GM18517 (cell line): ENCODE data around the gene OPN4.

Experiments used
- ATAC-seq: cut with Tn5 transposase; IDR thresholded peaks from one replicate; pipeline ENCODE4 v1.9.1; 2021; ENCODE audit warnings: mild to moderate bottlenecking, moderate library complexity; ENCODE audit not compliant: unreplicated experiment

Gene OPN4

DNA sequence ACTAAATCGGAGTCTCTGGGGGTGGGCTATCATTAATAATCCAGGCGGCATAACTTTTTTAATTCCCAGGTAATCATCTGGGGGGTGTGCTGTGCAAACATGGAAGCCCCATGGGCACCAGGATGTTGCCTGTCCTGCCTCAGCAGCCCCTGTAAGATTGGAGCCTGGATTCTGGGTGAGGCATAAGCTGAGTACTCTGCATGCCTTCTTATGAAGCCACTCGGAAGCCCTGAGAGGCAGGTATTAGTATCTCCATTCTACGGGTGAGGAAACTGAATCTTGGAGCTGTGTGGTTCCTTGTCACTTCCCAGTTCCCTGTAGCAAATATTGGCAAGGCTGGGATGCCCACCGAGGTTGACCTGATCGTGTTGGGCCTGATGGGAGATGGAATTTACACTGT lies 7.4 kb upstream of the OPN4 start:
- ATAC-seq: no peak

DNA sequence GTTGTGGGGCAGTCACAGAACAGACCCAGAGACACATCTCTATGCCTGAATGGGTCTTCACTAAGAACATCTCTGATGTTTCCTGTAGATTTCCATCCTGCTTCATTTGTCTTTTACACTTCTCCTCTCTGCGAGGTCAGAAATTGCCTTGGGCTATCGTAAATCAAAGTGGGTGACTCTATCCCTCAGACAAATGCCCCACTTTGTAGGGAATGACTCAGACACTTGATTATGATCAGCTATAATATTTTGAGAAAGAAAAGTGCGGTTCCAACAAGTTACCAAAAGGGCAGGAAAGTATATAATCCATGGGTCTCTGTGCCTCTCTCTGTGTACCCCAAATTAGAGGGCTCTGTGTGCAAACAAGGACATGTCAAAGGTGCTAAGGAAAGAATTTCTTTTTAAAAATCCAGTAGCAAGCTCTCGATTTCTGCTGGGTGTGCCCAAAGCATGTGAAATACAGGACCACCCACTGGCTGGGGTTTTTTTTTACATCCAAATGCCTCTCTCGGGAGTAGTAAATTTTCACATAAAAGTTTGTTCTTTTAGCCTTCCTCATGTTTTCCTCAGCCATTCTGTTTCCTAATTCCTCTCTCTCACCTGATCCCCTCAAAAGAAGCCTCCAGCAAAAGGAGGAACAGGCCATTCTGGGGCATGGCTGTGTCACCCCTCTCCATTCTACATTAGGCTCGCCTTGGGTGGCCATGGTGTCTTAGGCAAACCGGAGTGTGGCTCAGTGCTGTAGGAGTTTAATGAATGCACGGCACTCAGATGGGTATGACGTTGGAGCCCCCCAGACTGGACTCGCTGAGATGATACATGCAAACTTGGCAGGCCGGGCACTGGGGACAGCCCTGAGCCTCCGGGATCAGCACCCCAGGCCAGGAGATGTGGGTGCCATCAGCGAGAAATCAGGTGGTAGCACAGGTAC lies 6.3 kb upstream of the OPN4 start:
- no peak for ATAC-seq

DNA sequence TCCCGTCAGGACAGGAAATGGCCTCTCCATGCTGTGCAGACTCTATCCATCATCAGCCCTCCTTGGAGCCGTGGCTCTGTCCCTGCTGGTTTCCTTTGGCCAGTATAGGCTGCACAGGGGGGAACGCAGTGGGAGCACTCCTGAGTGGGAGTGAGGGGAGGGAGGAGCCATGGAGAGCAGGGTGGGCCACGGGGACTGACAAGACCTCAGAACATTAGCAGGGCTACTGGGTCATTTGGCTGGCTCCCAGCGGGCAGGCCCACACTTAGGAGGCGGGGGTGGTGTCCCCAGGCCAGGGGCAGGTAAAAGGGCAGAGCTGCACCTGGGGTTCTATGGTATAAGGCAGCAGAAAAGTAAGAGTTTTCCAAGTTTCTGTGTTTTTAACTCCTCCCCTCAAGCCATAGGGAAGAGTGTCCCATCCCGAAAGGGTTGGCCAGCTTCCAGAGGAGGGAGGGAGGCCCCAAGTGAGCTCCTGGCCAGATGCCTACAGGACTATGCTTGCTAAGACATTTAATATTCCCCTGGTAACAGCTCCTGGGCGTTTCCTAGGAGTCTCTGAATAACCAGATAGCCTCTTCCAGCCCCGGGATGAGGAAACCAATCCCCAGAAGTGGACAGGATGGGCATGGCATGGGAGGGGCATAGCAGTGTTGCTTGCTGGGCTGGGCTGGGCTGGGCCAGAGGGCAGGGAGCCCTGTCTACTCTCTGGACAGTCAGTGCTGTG lies 5.5 kb upstream of the OPN4 start:
- ATAC-seq: no peak

DNA sequence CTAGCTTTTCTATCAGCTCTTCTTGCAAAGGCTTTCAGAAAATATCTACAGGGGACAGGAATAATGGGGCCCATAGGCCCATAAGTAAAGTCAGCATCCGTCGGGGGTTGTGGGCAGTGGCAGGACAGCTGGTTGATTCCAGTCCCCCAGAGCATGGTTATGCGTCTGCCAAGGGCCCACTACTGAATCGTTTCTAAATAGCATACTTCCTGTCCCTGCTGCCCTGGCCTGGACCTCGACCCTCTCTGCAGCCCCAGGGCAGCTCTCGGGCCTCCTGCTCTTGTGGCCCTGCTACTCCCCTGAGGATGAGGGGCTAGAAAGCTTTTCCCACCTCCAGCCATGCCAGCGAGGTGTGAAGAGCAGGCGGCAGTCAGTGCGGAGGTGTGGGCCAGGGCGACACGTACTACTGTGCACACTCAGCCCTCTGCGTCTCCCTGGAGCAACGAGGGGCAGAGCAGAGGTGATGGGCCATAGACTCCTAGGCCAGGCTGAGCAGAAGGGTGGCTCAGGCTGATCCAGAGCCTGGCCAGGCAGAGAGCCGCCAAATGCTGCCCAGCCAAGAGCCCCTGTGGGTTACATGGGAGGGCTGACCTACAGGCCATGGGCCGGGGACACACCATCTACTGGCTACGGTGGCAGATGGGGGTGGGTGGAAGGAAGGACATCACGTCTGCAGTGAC lies 4.7 kb upstream of the OPN4 start:
- no peak for ATAC-seq

DNA sequence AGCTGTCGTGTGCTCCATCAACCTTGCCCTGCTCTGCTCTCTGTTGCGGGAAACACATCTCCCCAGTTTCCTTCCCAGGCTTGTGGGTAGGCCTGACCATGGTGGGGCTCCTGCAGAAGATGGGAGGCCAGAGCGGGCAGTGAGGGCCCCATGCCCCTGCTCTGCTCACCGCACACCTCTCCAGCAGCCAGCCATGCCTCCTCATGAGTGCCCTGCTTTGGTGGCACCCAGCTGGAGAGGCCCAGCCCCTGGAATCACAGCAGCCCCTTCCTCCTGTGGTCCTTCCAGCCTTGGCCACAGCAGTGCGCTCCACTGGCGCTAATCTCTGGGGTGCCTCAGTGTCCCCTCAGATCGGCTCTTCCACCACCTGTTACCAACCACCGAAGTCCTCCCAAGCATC lies 4.2 kb upstream of the OPN4 start:
- ATAC-seq: no peak

DNA sequence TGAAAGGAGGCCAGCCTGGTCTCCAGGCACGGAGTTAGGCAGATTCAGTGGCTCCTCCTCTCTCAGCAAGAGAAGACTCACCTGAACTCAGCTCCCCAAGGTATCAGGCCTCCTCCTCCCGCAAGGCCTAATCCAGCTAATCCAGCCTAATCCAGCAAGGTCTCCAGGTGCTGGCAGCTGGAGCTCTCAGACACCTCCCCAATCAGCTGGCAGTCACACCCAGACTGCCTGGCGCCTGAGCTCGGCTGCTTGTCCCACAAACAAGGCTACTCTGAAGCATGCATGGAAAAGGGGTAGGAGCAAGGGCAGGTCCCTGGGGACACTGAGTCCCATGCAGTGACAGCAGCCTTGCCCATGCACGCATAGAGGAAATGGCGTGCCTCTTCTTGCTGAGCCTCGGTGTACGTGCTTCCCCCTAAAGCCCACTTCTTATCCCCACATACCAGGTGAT lies 3.3 kb upstream of the OPN4 start:
- ATAC-seq: no peak

DNA sequence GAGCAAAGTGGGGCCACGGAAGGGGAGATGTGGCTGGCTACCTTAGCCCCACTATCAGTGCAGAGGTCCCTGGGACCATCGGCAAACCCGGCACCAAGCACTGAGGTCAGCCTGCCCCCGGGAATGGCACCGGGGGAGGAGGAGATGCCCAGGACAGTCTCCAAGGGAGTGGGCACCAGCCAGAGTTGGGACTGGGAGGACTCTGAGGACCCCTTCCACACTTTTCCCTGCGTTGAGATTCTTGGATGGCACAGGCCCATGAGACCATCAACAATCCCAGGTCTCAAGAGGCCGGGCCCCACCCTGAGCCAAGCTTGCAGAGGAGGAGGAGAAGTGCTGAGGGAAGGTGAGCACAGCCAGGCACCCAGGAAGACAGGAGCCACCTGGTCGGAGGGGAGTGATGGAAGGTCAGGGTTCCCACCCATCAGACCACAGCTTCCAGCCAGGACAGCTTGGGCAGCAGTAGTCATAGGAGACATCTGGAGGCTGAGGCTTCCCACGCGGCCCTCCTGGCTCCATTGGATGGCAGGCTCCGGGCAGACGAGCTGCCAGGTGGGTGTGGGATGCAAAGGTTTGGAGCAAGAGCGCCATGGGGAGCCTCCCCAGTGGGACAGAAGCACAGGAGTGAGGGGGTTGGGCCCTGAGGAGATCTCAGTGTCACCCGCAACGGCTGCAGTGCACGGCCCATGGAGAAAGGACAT lies 2.6 kb upstream of the OPN4 start:
- no peak for ATAC-seq

DNA sequence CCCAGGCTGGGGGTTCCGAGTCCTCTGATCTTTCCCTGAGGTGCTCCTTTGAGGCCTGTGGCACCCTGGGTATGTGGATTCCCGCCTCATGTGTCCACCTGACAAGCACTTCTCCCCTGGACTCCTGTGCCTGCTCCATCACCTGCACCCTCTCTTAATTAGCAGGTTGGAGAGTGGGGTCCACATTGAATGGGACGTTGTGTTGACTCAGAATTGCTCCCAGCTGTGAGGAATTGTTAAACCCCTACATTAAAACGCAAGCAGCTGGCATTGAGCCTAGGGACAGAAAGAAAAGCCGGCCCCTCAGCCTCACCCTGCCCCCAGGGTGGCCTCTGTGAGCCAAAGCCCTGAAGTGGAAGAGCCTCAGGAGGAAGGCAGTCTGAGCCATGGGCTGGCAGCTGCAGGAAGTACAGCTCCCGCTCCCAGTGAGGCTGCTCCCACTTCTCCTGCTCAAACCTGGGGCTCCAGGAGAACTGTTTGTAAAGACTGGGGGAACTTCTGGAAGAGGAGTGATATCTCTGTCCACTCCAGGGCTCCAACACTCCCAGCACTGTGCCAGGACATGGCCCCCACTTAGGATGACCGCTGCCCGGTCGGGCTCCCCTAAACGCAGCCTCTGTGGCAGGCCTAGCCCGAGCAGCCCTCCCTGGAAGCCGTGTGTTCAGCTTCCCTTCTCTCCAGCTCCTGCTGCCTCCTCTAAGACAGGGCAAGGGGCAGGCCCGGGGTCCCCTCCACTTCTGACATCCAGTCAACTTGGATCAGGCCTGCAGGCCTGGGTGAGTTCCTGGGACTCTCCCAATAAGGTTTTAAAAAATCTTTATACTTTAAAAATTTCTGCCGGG lies 1.8 kb upstream of the OPN4 start:
- no peak for ATAC-seq

DNA sequence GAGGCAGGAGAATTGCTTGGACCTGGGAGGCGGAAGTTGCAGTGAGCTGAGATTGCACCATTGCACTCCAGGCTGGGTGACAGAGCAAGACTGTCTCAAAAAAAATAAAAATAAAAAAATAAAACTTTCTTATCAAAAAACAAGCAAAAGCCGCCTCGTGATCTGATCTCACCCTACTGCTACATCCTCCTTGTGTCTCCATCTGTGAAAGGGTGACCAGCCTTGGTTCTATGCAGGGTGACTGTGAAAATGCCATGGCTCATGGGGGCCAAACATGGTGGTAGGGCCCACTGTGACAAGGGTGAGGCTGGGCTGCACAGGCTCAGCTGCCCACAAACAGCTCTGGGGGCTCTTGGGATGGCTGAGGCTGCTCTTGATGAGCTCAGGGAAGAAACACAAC lies 968 bp upstream of the OPN4 start:
- no peak for ATAC-seq

DNA sequence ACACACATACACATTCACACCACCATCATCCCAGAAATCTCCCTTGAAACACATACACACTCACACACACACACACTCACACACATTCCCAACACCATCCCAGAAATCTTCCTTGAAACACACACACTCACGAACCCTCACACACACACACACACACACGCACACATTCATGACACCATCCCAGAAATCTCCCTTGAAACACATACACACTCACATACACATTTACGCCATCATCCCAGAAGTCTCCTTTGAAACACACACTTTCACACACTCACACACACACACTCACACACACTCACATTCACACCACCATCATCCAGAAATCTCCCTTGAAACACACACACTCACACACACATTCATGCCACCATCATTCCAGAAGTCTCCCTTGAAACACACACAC lies 360 bp upstream of the OPN4 start:
- ATAC-seq: no peak

DNA sequence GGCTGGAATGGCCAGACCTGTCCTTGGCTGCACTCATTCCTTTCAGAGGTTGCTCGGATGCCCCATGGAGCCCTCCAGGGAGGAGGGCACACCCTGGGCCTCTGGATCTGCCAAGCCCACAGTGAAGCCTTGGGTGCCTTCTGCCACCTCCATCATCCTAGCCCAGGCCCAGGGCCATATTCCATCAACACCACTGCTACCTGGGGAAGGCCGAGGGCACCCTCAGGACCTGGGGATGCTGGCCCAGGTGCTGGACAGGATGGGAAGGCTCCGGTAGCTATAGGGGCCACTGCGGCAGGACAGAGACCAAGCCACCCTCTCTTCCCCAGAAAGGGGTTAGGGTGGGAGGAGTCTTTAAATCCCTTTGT lies 810 bp downstream of the OPN4 start:
- no peak for ATAC-seq

DNA sequence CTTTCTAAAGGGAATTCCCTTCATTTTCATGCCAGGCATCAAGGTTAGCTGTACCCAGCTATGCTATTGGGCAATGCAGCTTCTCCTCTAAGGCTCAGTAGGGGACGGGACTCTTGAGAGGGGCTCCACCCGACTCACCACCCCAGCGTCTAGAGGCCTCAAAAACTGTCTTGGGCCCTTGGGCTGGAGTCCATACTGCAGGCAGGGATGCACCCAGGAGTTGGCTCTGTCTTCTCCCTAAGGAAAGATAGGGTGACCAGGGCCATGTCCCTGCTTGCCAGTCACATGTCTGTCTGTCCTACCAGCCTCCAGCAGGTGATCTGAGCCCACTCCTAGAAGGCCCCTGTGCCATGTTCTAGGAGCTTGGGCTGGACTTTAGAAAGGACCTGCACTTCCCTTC lies 1.2 kb downstream of the OPN4 start:
- no peak for ATAC-seq

DNA sequence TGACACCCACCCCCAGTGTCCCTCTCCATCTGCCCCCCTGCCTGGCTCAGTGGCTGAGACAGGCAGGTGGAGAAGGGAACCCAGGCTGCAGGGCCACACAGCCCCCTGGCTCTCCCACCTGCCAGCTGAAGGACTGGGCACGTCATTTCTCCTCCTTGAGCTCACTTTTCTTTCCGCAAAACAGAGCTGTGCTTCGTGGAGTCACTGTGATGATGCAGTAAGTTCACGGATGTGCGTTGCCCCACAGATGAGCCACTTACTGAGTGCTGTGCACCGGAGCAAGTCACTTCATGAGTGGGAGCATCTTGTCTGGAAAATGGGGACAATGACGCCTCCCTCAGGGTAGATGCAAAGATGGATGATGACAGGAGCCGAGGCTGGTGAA lies 2.7 kb downstream of the OPN4 start:
- no peak for ATAC-seq

DNA sequence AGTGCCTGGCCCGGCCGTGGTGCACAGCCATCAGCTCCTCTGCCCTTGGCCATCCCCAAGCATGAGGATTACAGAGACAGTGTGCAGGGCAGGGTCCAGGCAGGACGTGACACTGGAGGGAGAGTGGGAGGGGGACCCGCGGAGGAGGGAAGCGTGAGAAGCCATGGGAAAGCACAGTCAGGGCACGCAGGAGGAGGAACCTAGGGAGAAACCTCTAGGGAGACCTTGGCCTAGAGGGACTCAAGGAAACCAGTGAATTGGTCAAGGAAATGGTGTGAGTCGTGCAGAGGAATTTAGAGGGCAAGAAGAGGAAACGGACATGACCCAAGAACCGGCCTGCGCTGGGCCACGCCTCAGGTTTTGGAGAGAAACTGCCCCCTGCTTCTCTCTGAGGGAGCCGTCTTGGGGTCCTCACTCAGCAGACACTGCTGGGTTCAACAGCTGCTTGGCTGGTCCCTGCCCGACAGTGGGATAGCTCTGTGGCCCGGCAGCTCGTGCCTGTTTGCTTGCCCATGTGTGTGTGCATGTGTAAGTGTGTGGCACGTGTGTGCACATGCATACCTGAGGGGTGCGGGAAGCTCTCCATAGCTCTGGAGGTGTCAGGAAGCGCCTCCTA lies 3.2 kb downstream of the OPN4 start:
- no peak for ATAC-seq

DNA sequence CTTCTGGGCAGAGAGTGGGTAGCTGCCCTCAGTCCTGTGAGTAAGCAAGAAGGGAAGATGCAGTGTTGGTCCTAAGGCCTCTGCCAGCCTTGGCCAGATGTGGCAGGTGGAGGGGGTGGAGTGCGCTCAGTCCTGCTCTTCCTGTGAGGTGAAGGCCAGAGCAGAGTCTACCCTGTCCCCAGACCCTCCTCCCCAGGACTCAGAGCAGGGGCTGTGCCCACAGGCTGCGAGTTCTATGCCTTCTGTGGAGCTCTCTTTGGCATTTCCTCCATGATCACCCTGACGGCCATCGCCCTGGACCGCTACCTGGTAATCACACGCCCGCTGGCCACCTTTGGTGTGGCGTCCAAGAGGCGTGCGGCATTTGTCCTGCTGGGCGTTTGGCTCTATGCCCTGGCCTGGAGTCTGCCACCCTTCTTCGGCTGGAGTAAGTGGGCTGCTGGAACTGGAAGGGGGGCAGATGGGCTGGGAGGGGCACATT lies 4.0 kb downstream of the OPN4 start:
- ATAC-seq: no peak

DNA sequence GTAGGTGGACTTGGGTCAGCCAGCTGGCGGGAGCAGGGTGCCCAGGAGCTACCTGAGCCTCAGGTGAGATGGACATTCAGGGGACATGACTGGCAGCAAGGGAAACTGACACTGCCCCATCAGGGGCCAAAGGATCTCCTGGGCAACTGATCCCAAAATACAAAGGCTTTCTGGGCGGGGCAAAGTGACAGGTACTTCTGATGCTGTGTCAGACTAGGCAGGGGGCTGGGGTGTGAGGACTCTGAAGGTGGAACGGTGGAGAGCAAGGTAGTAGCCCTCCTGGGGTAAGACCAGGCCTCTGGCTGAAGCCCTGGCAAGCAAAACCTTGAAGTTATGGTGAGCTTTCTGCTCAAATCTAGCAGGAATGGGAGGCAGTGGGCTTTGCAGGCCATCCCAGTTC lies 4.4 kb downstream of the OPN4 start:
- no peak for ATAC-seq

DNA sequence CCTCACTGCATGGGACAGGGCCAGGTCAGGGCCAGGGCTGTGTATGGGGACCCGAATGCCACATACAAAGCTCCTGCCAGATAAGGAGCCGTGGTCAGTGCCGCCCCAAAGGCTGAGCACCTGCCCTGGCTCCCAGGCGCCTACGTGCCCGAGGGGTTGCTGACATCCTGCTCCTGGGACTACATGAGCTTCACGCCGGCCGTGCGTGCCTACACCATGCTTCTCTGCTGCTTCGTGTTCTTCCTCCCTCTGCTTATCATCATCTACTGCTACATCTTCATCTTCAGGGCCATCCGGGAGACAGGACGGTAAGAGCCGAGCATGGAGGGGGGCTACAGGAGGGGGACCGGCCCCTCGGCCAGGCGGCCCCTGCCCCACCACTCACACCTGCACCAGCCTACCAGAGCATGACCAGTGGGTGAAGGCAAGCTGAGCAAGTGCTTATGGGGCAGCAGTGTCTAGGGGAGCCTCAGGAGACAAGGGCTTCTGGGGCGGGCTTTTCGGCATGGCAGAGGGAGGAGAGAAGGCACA lies 4.9 kb downstream of the OPN4 start:
- no peak for ATAC-seq

DNA sequence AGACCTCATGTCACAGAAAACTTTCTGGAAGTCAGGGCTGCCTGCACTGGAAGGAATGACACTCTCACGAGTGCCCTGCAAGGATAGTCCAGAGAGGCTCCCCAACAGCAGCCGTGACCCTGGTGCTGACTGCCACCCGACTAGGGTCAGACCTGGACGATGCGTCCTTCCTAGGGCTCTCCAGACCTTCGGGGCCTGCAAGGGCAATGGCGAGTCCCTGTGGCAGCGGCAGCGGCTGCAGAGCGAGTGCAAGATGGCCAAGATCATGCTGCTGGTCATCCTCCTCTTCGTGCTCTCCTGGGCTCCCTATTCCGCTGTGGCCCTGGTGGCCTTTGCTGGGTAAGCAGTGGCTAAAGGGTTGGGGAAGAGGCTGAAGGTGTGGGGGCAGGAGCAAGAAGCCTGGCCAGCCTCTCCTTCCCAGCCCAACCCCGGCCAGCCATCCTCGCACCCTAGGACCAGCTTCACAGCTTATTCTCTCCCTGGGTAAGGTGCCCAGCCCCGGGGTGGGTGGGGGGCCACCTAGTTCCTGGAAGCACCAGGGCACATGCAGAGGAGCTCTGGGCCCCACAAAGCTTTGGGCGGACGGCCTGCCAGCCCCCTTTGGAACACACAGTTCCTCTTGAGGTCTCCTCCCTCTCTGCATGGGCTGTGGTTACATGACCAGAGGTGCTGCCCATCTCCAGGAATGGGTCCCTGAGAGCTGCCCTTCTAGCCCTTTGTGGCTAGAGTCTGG lies 5.5 kb downstream of the OPN4 start:
- no peak for ATAC-seq
